K562 (cell line): ENCODE data around the gene HTR1D. TPM values are rescaled to one million over a fixed set of nuclear protein-coding genes. Genes with fewer than 3 reads are reported as not detected.

Experiments
- MAFG ChIP-seq: fragments of 450-650 bp; conservative IDR thresholded peaks from 2 replicates; pipeline ENCODE4 v1.6.1; 2016; ENCODE audit warnings: missing genetic modification characterization, missing compliant biosample characterization
- MED1 ChIP-seq: sonication (generic); formaldehyde crosslinking; IDR thresholded peaks from 2 replicates; pipeline ENCODE4 v1.8.1; 2023; ENCODE audit warnings: missing genetic modification reagents, borderline replicate concordance
- MXI1 ChIP-seq: IDR thresholded peaks from 2 replicates; pipeline ENCODE4 v1.6.1; 2011; ENCODE audit warnings: low read depth, mild to moderate bottlenecking, improper control_type of control experiment, low read length
- PHF8 ChIP-seq: fragments of 200-600 bp; sonication (generic); IDR thresholded peaks from 2 replicates; pipeline ENCODE4 v1.6.1; 2012; ENCODE audit warnings: mixed run types, mild to moderate bottlenecking, inconsistent platforms, low read length, moderate library complexity, borderline replicate concordance
- PTTG1 ChIP-seq: fragments of 450-650 bp; IDR thresholded peaks from 2 replicates; pipeline ENCODE4 v1.6.1; 2016; ENCODE audit warnings: low read depth, mild to moderate bottlenecking, missing genetic modification characterization, missing compliant biosample characterization
- RB1 ChIP-seq: fragments of 450-650 bp; IDR thresholded peaks from 2 replicates; pipeline ENCODE4 v1.6.1; 2017; ENCODE audit warnings: low read depth, mild to moderate bottlenecking
- RBBP5 ChIP-seq: fragments of 200-600 bp; sonication (generic); IDR thresholded peaks from 2 replicates; pipeline ENCODE4 v1.6.1; 2012; ENCODE audit warnings: borderline replicate concordance, mild to moderate bottlenecking, low read length, control low read depth, inconsistent platforms; ENCODE audit not compliant: insufficient read depth, poor library complexity, severe bottlenecking
- ZNF696 ChIP-seq: fragments of 250-450 bp; sonication (Bioruptor Pico); conservative IDR thresholded peaks from 2 replicates; pipeline ENCODE4 v1.4.0; 2020; ENCODE audit warnings: mild to moderate bottlenecking, moderate library complexity
- polyA plus RNA-seq, 8 experiments: library from polyadenylated mRNA; depleted of rRNA in 4 of 8; stranded (reverse) in 5 of 8; unstranded in 3 of 8; fragments of >200 nt; fragmentation: Nextera tagmentation in 2 of 8; fragmentation: Illumina TruSeq in 1 of 8; extraction: Ambion mirVana in 2 of 8; extraction: Trizol in 1 of 8; gene quantifications; 2 replicates each; pipeline versions ENCODE4 v1.2.1 to v1.2.3, GENCODE V29; 2011 to 2014; ENCODE audit warnings: inconsistent platforms in 1 of 8, missing spikeins in 1 of 8
- total RNA-seq, 7 experiments: library from RNA; depleted of rRNA in 6 of 7; stranded (reverse); fragments of >200 nt in 6 of 7; fragmentation: Illumina TruSeq in 2 of 7; extraction: Trizol in 2 of 7; gene quantifications; 2 replicates each; pipeline versions ENCODE4 v1.2.1 to v1.2.3, GENCODE V29; 2011 to 2021; ENCODE audit warnings: low replicate concordance in 1 of 7
- TF ChIP-seq, protein P1 (sequence below): fragments of 450-650 bp; IDR thresholded peaks from 2 replicates; pipeline ENCODE4 v1.6.1; 2016; ENCODE audit warnings: mild to moderate bottlenecking, moderate library complexity
- TF ChIP-seq, protein P2 (sequence below): sonication (generic); formaldehyde crosslinking; IDR thresholded peaks from 2 replicates; pipeline ENCODE4 v1.8.1; 2023; ENCODE audit warnings: mild to moderate bottlenecking, missing genetic modification reagents

HTR1D gene
- total and polyA plus RNA-seq, 9 of the 15 experiments (the other 6 are each of a cell fraction or from before 2014, with no cell fraction given), result 0.03 to 0.09 (median 0.04) TPM; not detected in 4

DNA sequence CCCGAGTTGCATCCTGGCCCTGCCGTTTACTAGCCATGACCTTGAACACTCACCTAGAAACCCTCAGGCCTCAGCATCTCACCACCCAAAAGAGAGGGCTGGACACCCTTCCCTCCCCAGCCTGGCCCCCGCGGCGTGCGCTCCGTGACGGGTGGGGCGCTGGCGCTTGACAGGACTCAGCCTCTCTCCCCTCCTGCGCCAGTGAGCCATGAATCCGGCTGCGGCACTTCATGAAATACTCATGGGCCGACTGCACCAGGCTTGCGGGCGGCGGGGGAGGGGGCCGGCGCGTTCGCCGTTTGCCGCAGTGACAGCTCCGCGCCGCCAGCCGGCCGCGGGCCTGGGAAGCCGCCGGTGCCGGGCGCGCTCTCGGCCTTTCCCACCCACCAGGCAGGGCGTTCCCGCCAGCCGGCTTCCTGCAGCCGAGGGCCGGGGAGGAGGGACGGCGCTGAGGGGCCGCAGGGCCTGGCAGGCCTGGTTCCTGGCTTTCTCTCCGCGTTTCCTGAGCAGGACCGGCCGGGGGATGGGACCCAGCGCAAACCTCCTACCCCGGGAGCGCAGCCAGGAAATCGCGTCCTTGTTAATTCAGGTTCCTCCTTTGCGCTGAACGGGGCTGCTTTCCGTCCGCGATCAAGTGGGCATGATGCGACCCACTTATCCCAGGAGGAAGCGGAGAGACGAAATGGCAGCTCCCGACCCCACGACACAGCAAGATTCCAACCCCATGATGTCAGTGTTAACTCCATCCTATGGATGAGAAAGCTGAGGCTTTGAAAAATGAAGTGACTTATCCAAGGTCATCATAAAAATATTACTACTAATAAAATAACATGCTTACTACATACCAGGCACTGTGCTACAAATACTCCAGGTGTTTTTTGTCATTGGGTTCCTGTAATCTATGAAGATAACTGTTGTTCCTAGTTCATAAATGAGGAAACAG lies 39.6 kb downstream of the HTR1D start (continued):
- TF ChIP-seq, protein P1, sequence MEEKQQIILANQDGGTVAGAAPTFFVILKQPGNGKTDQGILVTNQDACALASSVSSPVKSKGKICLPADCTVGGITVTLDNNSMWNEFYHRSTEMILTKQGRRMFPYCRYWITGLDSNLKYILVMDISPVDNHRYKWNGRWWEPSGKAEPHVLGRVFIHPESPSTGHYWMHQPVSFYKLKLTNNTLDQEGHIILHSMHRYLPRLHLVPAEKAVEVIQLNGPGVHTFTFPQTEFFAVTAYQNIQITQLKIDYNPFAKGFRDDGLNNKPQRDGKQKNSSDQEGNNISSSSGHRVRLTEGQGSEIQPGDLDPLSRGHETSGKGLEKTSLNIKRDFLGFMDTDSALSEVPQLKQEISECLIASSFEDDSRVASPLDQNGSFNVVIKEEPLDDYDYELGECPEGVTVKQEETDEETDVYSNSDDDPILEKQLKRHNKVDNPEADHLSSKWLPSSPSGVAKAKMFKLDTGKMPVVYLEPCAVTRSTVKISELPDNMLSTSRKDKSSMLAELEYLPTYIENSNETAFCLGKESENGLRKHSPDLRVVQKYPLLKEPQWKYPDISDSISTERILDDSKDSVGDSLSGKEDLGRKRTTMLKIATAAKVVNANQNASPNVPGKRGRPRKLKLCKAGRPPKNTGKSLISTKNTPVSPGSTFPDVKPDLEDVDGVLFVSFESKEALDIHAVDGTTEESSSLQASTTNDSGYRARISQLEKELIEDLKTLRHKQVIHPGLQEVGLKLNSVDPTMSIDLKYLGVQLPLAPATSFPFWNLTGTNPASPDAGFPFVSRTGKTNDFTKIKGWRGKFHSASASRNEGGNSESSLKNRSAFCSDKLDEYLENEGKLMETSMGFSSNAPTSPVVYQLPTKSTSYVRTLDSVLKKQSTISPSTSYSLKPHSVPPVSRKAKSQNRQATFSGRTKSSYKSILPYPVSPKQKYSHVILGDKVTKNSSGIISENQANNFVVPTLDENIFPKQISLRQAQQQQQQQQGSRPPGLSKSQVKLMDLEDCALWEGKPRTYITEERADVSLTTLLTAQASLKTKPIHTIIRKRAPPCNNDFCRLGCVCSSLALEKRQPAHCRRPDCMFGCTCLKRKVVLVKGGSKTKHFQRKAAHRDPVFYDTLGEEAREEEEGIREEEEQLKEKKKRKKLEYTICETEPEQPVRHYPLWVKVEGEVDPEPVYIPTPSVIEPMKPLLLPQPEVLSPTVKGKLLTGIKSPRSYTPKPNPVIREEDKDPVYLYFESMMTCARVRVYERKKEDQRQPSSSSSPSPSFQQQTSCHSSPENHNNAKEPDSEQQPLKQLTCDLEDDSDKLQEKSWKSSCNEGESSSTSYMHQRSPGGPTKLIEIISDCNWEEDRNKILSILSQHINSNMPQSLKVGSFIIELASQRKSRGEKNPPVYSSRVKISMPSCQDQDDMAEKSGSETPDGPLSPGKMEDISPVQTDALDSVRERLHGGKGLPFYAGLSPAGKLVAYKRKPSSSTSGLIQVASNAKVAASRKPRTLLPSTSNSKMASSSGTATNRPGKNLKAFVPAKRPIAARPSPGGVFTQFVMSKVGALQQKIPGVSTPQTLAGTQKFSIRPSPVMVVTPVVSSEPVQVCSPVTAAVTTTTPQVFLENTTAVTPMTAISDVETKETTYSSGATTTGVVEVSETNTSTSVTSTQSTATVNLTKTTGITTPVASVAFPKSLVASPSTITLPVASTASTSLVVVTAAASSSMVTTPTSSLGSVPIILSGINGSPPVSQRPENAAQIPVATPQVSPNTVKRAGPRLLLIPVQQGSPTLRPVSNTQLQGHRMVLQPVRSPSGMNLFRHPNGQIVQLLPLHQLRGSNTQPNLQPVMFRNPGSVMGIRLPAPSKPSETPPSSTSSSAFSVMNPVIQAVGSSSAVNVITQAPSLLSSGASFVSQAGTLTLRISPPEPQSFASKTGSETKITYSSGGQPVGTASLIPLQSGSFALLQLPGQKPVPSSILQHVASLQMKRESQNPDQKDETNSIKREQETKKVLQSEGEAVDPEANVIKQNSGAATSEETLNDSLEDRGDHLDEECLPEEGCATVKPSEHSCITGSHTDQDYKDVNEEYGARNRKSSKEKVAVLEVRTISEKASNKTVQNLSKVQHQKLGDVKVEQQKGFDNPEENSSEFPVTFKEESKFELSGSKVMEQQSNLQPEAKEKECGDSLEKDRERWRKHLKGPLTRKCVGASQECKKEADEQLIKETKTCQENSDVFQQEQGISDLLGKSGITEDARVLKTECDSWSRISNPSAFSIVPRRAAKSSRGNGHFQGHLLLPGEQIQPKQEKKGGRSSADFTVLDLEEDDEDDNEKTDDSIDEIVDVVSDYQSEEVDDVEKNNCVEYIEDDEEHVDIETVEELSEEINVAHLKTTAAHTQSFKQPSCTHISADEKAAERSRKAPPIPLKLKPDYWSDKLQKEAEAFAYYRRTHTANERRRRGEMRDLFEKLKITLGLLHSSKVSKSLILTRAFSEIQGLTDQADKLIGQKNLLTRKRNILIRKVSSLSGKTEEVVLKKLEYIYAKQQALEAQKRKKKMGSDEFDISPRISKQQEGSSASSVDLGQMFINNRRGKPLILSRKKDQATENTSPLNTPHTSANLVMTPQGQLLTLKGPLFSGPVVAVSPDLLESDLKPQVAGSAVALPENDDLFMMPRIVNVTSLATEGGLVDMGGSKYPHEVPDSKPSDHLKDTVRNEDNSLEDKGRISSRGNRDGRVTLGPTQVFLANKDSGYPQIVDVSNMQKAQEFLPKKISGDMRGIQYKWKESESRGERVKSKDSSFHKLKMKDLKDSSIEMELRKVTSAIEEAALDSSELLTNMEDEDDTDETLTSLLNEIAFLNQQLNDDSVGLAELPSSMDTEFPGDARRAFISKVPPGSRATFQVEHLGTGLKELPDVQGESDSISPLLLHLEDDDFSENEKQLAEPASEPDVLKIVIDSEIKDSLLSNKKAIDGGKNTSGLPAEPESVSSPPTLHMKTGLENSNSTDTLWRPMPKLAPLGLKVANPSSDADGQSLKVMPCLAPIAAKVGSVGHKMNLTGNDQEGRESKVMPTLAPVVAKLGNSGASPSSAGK, result peak; percentile 77
- TF ChIP-seq, protein P2, sequence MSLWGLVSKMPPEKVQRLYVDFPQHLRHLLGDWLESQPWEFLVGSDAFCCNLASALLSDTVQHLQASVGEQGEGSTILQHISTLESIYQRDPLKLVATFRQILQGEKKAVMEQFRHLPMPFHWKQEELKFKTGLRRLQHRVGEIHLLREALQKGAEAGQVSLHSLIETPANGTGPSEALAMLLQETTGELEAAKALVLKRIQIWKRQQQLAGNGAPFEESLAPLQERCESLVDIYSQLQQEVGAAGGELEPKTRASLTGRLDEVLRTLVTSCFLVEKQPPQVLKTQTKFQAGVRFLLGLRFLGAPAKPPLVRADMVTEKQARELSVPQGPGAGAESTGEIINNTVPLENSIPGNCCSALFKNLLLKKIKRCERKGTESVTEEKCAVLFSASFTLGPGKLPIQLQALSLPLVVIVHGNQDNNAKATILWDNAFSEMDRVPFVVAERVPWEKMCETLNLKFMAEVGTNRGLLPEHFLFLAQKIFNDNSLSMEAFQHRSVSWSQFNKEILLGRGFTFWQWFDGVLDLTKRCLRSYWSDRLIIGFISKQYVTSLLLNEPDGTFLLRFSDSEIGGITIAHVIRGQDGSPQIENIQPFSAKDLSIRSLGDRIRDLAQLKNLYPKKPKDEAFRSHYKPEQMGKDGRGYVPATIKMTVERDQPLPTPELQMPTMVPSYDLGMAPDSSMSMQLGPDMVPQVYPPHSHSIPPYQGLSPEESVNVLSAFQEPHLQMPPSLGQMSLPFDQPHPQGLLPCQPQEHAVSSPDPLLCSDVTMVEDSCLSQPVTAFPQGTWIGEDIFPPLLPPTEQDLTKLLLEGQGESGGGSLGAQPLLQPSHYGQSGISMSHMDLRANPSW (CRISPR knock-in tag), result no peak
- no peak for TF ChIP-seq MED1 (CRISPR knock-in tag)
- peak; percentile 81 for TF ChIP-seq RB1
- TF ChIP-seq MAFG (tag), result no peak
- no peak for TF ChIP-seq PTTG1
- TF ChIP-seq PHF8, result peak; percentile 46; the same call in 1 of the 2 replicates
- TF ChIP-seq RBBP5, result peak; percentile 79
- no peak for TF ChIP-seq MXI1
- no peak for TF ChIP-seq ZNF696 (CRISPR knock-in tag)
